ENCODE results near the gene LIN7C. TPM values are rescaled to one million over a fixed set of nuclear protein-coding genes. Genes with fewer than 3 reads are reported as not detected.
A peak's percentile ranks its signal among the peaks of the same experiment; 100 is the strongest.
"Not testable (repeated sequence)": the region's sequence is repeated elsewhere in the genome, so short reads cannot be mapped to it uniquely, and the experiment has no call there.

The LIN7C gene
- polyA plus RNA-seq, 6 donors from 2014 or later, result 10.3 to 18.3 (median 14.3) TPM

- Mint-ChIP-seq H3K27ac (no peak overlapping the region), H3K9me3 (peaks cover 0 to 3% (median 0%) of the 10 kb centered on the region in 7 donors), H3K36me3 (no peaks in the 10 kb centered on the region), H3K4me3 (no peak overlapping the region), H3K4me1 (no peaks in the 10 kb centered on the region), H3K27me3 (peaks cover 0 to 8% (median 4%) of the 10 kb centered on the region in 3 donors)
- ATAC-seq (ENCODE audit: low read depth in 2 of 2) (no peak), DNase-seq (no peak)
Measured at GRCh38 chr11:27525824-27526516, 19.4 kb upstream of the LIN7C start.

- Mint-ChIP-seq H3K36me3 (no peaks in the 10 kb centered on the region), H3K27me3 (peaks cover 0 to 9% (median 5%) of the 10 kb centered on the region in 3 donors), H3K9me3 (peaks cover 0 to 3% (median 0%) of the 10 kb centered on the region in 7 donors), H3K4me3 (no peak overlapping the region), H3K4me1 (no peaks in the 10 kb centered on the region), H3K27ac (no peak overlapping the region)
- no peak for ATAC-seq (ENCODE audit: low read depth in 2 of 2)
- DNase-seq, result no peak
Measured at GRCh38 chr11:27524155-27524554, 17.6 kb upstream of the LIN7C start.

GRCh38 chr11:27520226-27520625, 13.7 kb upstream of the LIN7C start:
- no peaks in the 10 kb centered on the region for H3K4me1 Mint-ChIP-seq
- DNase-seq, result no peak
- H3K36me3 Mint-ChIP-seq, result no peaks in the 10 kb centered on the region
- peaks cover 0 to 5% (median 2%) of the 10 kb centered on the region in 7 donors for H3K9me3 Mint-ChIP-seq
- no peak overlapping the region for H3K27ac Mint-ChIP-seq
- no peak for ATAC-seq (ENCODE audit: low read depth in 2 of 2)
- no peak overlapping the region for H3K4me3 Mint-ChIP-seq
- H3K27me3 Mint-ChIP-seq, result peaks cover 10 to 26% (median 23%) of the 10 kb centered on the region in 3 donors

GRCh38 chr11:27518518-27518917, 11.9 kb upstream of the LIN7C start:
- Mint-ChIP-seq H3K27ac (no peak overlapping the region), H3K4me1 (no peaks in the 10 kb centered on the region), H3K9me3 (peaks cover 0 to 14% (median 3%) of the 10 kb centered on the region in 7 donors), H3K27me3 (peaks cover 10 to 26% (median 23%) of the 10 kb centered on the region in 3 donors), H3K36me3 (no peaks in the 10 kb centered on the region), H3K4me3 (no peak overlapping the region)
- DNase-seq, result no peak
- no peak for ATAC-seq (ENCODE audit: low read depth in 2 of 2)

GRCh38 chr11:27517490-27517889, 10.9 kb upstream of the LIN7C start:
- peaks cover 10 to 26% (median 23%) of the 10 kb centered on the region in 3 donors for H3K27me3 Mint-ChIP-seq
- peaks cover 0 to 14% (median 3%) of the 10 kb centered on the region in 7 donors for H3K9me3 Mint-ChIP-seq
- DNase-seq; H3K27ac Mint-ChIP-seq; H3K36me3 Mint-ChIP-seq; H3K4me1 Mint-ChIP-seq; ATAC-seq (ENCODE audit: low read depth in 2 of 2): not testable (repeated sequence)
- peak overlapping the region in 1 of 8 donors; percentile 17 for H3K4me3 Mint-ChIP-seq

GRCh38 chr11:27514558-27514957, 8.0 kb upstream of the LIN7C start:
- ATAC-seq (ENCODE audit: low read depth in 2 of 2), result no peak
- H3K4me1 Mint-ChIP-seq, result no peaks in the 10 kb centered on the region
- peaks cover 10 to 25% (median 23%) of the 10 kb centered on the region in 3 donors for H3K27me3 Mint-ChIP-seq
- H3K36me3 Mint-ChIP-seq, result peaks cover 0 to 5% of the 10 kb centered on the region in 2 donors
- no peak overlapping the region for H3K4me3 Mint-ChIP-seq
- no peak for DNase-seq
- no peak overlapping the region for H3K27ac Mint-ChIP-seq
- peaks cover 0 to 14% (median 3%) of the 10 kb centered on the region in 7 donors for H3K9me3 Mint-ChIP-seq

GRCh38 chr11:27514076-27514475, 7.5 kb upstream of the LIN7C start:
- peaks cover 0 to 14% (median 3%) of the 10 kb centered on the region in 7 donors for H3K9me3 Mint-ChIP-seq
- H3K4me3 Mint-ChIP-seq, result no peak overlapping the region
- ATAC-seq (ENCODE audit: low read depth in 2 of 2) (no peak), DNase-seq (no peak)
- peaks cover 0 to 10% of the 10 kb centered on the region in 2 donors for H3K36me3 Mint-ChIP-seq
- H3K27me3 Mint-ChIP-seq, result peaks cover 10 to 21% (median 20%) of the 10 kb centered on the region in 3 donors
- H3K4me1 Mint-ChIP-seq, result peaks cover 0 to 2% (median 0%) of the 10 kb centered on the region in 3 donors
- H3K27ac Mint-ChIP-seq, result no peak overlapping the region

- Mint-ChIP-seq H3K4me1 (peaks cover 1 to 6% (median 3%) of the 10 kb centered on the region in 3 donors), H3K4me3 (no peak overlapping the region), H3K27me3 (peaks cover 10 to 14% (median 13%) of the 10 kb centered on the region in 3 donors), H3K27ac (peak overlapping the region in 1 of 6 donors; percentile 90), H3K9me3 (peaks cover 0 to 14% (median 3%) of the 10 kb centered on the region in 7 donors), H3K36me3 (peaks cover 0 to 17% of the 10 kb centered on the region in 2 donors)
- DNase-seq, result no peak
- no peak for ATAC-seq (ENCODE audit: low read depth in 2 of 2)
Measured at GRCh38 chr11:27513389-27513788, 6.8 kb upstream of the LIN7C start.

- Mint-ChIP-seq H3K4me1 (peaks cover 12 to 16% (median 13%) of the 10 kb centered on the region in 3 donors), H3K27ac (no peak overlapping the region), H3K9me3 (peaks cover 0 to 14% (median 5%) of the 10 kb centered on the region in 7 donors), H3K27me3 (peaks cover 1 to 7% (median 3%) of the 10 kb centered on the region in 3 donors), H3K36me3 (peaks cover 0 to 23% of the 10 kb centered on the region in 2 donors), H3K4me3 (no peak overlapping the region)
- ATAC-seq (ENCODE audit: low read depth in 2 of 2) (no peak), DNase-seq (no peak)
Measured at GRCh38 chr11:27512238-27512637, 5.7 kb upstream of the LIN7C start.

- H3K27me3 Mint-ChIP-seq, result no peaks in the 10 kb centered on the region
- peaks cover 0 to 6% (median 5%) of the 10 kb centered on the region in 7 donors for H3K9me3 Mint-ChIP-seq
- H3K36me3 Mint-ChIP-seq, result peaks cover 0 to 23% of the 10 kb centered on the region in 2 donors
- no peak for ATAC-seq (ENCODE audit: low read depth in 2 of 2)
- no peak overlapping the region for H3K4me3 Mint-ChIP-seq
- peaks cover 19 to 28% (median 19%) of the 10 kb centered on the region in 3 donors for H3K4me1 Mint-ChIP-seq
- H3K27ac Mint-ChIP-seq, result no peak overlapping the region
- no peak for DNase-seq
Measured at GRCh38 chr11:27509908-27510307, 3.3 kb upstream of the LIN7C start.

- Mint-ChIP-seq H3K27me3 (no peaks in the 10 kb centered on the region), H3K27ac (peak overlapping the region; percentile 57 to 98 (median 94)), H3K4me1 (peaks cover 19 to 43% (median 22%) of the 10 kb centered on the region in 3 donors), H3K36me3 (peaks cover 0 to 23% of the 10 kb centered on the region in 2 donors), H3K4me3 (peak overlapping the region; percentile 75 to 100 (median 99)), H3K9me3 (peaks cover 0 to 6% (median 0%) of the 10 kb centered on the region in 7 donors)
- no peak for ATAC-seq (ENCODE audit: low read depth in 2 of 2)
- DNase-seq, result no peak
Measured at GRCh38 chr11:27507557-27508322, 1.2 kb upstream of the LIN7C start.

GRCh38 chr11:27505781-27506180, 788 bp downstream of the LIN7C start:
- peaks cover 0 to 6% (median 0%) of the 10 kb centered on the region in 7 donors for H3K9me3 Mint-ChIP-seq
- peak overlapping the region; percentile 95 to 100 (median 98) for H3K27ac Mint-ChIP-seq
- no peak for DNase-seq
- no peaks in the 10 kb centered on the region for H3K27me3 Mint-ChIP-seq
- ATAC-seq (ENCODE audit: low read depth in 2 of 2), result no peak
- H3K4me1 Mint-ChIP-seq, result peaks cover 22 to 46% (median 25%) of the 10 kb centered on the region in 3 donors
- H3K36me3 Mint-ChIP-seq, result peaks cover 0 to 23% of the 10 kb centered on the region in 2 donors
- peak overlapping the region; percentile 92 to 100 (median 99) for H3K4me3 Mint-ChIP-seq

- Mint-ChIP-seq H3K27ac (no peak overlapping the region), H3K36me3 (peaks cover 0 to 14% of the 10 kb centered on the region in 2 donors), H3K4me3 (peak overlapping the region in 2 of 8 donors; percentile 17 to 100), H3K9me3 (peaks cover 0 to 6% (median 0%) of the 10 kb centered on the region in 7 donors), H3K4me1 (peaks cover 23 to 45% (median 25%) of the 10 kb centered on the region in 3 donors), H3K27me3 (no peaks in the 10 kb centered on the region)
- no peak for ATAC-seq (ENCODE audit: low read depth in 2 of 2)
- DNase-seq, result no peak
Measured at GRCh38 chr11:27504205-27504604, 2.4 kb downstream of the LIN7C start.

All from naive B cell (primary cell).